GM18499 (cell line): ENCODE measurements around the gene NFE2L1.
"Not testable (repeated sequence)": the region's sequence is repeated elsewhere in the genome, so short reads cannot be mapped to it uniquely, and the experiment has no call there.

Experiments
- ATAC-seq: cut with Tn5 transposase; IDR thresholded peaks from one replicate; pipeline ENCODE4 v1.9.1; 2021; ENCODE audit warnings: moderate number of reproducible peaks; ENCODE audit not compliant: insufficient read depth, unreplicated experiment

The NFE2L1 gene, protein sequence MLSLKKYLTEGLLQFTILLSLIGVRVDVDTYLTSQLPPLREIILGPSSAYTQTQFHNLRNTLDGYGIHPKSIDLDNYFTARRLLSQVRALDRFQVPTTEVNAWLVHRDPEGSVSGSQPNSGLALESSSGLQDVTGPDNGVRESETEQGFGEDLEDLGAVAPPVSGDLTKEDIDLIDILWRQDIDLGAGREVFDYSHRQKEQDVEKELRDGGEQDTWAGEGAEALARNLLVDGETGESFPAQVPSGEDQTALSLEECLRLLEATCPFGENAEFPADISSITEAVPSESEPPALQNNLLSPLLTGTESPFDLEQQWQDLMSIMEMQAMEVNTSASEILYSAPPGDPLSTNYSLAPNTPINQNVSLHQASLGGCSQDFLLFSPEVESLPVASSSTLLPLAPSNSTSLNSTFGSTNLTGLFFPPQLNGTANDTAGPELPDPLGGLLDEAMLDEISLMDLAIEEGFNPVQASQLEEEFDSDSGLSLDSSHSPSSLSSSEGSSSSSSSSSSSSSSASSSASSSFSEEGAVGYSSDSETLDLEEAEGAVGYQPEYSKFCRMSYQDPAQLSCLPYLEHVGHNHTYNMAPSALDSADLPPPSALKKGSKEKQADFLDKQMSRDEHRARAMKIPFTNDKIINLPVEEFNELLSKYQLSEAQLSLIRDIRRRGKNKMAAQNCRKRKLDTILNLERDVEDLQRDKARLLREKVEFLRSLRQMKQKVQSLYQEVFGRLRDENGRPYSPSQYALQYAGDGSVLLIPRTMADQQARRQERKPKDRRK

DNA sequence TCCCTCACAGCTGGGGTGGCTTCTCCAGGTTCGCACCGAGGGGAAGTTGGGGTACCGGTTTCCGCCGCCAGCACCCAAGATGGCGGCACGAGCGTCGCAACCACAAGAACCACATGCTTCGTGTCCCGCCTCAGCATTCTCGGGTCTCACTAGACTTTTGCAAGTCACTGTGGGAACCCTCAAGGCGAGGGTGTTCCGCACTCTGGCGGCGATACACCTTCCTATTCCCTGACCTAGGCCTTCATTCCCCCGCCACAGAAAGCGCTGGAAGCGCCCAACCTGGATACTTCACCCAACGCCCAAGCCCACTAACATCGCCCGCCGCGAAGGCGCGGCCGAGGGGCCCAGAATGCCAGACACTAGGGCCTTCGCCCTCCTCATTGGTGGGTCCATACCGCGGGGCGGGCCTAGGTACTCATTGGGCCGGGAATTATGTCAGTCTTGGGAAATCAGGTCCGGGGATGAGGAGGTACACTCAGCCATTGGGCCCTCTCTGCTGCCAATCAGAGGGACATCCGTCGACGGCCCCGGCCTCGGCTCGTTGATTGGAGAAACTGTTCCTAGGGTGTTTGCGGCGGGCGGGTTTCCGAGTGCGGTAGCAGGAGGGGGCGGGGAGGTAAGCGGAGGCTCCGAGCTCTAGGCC, at the start of gene NFE2L1:
Gene NFE2L1 (plus strand): TSS at position 619 of the 643 bp plus-strand sequence. CDS start 2,760 bp downstream, outside the sequence.
- ATAC-seq: peak; percentile 89

DNA sequence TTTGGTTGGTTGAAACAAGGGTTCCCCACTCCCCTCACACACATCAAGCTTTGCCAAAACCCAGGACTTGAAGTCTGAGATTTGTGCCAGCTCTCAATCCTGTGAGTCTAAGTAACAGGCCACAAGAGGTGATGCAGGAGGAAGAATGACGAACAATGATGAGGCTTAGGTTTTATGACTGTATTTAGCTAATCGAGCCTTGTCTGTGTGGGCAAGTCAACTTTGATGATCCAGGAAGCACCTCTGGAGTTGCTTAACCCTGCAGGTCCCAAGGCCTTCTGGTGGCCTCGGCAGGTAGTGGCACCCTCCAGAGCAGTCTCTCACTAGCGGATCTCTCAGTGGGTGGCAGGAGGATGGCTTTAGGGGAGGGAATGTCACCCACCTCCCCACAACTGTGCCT, 48.6 kb upstream of the NFE2L1 start:
- no peak for ATAC-seq

DNA sequence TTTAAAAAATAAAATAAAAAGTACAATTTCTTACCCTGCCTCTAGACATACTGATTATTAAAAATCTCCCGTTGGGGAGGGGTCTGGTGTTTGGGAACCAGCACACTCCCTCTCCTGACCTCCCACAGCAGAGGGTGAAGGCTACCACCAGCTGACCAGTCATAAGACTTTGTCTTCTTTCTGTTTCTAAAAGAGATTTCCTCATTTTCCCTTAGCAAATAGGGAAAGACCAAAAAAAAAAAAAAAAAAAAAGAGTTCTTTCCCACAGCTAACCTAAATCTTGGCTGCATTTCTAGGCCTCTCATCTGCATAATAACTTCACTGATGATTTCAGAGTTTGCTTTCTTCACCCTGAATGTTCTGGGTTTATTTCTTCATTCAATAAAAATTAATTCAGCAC, 47.0 kb upstream of the NFE2L1 start:
- ATAC-seq: no peak

- ATAC-seq: not testable (repeated sequence)
Measured at GRCh38 chr17:48001657-48002056, 46.5 kb upstream of the NFE2L1 start.

GRCh38 chr17:48002266-48002915, 45.8 kb upstream of the NFE2L1 start:
- no peak for ATAC-seq

GRCh38 chr17:48002916-48003416, 45.2 kb upstream of the NFE2L1 start:
- no peak for ATAC-seq

GRCh38 chr17:48003417-48004151, 44.6 kb upstream of the NFE2L1 start:
- no peak for ATAC-seq

DNA sequence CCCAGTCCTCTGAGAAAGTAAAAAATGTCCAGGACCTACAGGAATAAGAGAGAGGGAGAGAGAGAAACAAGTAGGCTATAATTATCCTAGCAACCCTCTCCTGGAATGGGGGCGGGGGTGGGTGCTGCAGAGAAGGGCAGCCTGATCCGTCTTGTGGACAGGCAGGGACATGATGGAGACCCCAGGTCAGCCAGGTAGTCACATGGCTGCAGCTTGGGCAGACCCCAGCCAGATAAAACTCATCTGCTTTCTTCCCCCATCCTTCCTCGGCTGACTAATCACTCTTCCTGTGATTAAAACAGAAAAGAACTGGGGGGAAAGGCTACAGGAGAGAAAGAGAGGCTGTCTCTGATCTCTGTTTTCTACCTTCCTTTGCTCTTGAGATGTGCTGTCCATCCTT, 43.2 kb upstream of the NFE2L1 start:
- ATAC-seq: no peak

GRCh38 chr17:48006936-48007709, 41.0 kb upstream of the NFE2L1 start:
- no peak for ATAC-seq

DNA sequence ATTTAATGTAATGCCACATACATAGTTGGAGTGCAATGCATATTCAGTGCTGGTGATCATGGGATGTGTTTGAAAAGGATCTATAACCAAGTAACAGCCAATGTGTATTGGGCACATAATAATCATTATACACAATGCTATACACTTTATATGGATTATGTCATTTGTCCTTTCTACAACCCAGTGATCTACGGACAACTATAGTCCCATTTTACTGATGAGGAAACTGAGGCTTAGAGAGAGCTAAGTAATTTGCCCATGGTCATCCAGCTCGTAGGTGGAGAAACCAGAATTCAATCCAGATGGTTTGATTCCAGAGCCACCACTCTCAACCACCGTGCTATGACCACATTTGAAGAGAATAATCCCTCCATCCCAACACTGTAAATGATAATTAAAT, 38.0 kb upstream of the NFE2L1 start:
- ATAC-seq: no peak

GRCh38 chr17:48011405-48012150, 36.6 kb upstream of the NFE2L1 start:
- no peak for ATAC-seq

- ATAC-seq: no peak
Measured at GRCh38 chr17:48012151-48012520, 36.0 kb upstream of the NFE2L1 start.

GRCh38 chr17:48012654-48013053, 35.5 kb upstream of the NFE2L1 start:
- ATAC-seq: no peak

GRCh38 chr17:48013876-48014594, 34.1 kb upstream of the NFE2L1 start:
- no peak for ATAC-seq

DNA sequence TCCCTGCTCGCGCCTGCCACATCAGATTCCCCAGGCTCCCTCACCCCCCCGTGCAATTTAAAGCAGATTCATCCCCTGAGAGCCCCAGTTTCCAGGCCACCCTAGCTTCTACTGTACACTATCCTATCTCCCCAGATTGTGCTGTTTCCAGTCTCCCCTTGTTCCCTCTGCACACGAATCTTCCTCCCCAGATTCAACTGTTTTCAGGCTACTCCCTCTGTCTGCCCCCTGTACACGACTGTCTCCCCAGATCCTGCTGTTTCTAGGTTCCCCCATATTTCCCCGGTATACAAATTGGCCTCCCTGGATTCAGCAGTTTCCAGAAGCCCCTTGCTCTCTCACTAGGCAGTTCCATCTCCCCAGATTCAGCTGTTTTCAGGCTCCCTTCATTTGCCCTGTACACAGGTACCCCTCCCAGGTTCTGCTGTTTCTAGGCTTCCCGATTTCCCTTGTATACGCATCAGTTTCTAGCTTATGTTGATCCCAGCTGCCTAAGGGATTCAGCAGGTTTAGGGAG, 33.5 kb upstream of the NFE2L1 start:
- no peak for ATAC-seq

GRCh38 chr17:48016112-48016511, 32.0 kb upstream of the NFE2L1 start:
- ATAC-seq: no peak

GRCh38 chr17:48017817-48018158, 30.4 kb upstream of the NFE2L1 start:
- not testable (repeated sequence) for ATAC-seq

DNA sequence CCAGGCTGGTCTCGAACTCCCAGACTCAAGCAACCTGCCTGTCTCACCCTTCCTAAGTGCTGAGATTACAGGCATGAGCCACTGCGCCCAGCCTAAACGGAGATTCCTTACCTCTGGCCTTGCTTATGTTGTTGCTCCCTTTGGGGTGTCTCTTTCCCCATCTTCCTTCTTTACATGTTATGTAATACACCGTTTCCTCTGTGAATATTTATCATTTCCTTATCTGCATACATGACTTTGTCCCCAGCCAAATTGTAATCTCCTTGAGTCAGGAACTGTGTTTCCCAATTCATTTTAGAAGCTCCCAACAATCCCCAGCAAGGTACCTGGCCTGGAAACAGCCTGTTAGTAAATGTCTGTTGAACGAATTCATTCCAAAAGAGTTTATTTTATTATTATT, 26.2 kb upstream of the NFE2L1 start:
- no peak for ATAC-seq
